ENCODE data around the gene BMPR1B. TPM values are rescaled to one million over a fixed set of nuclear protein-coding genes. Genes with fewer than 3 reads are reported as not detected.
"Not testable (repeated sequence)": the region's sequence is repeated elsewhere in the genome, so short reads cannot be mapped to it uniquely, and the experiment has no call there.

Gene BMPR1B
- total RNA-seq, 2 experiments from 2014 or later: not detected

DNA sequence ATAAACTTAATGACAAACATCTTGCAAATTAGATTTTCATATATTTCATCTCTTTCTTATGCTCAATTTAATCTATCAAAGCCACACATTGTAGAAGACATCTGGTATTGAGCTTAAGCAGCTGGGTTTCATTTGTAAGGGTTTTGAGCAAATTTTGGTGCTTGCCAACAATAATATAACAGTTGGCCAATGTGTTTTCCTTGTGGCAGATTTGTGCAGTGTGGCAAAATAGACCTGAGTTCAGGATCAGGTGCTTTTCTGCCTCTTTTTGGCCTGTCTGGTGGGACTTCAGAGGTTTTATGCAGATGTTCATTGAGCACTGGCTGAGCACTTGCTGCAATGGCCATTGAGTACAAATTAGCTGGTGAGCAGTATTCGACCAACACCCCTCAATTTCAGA, 301.9 kb downstream of the BMPR1B start:
- Mint-ChIP-seq H3K27me3 (no peaks in the 10 kb centered on the region), H3K4me3 (no peak overlapping the region), H3K27ac (no peak overlapping the region), H3K9me3 (ENCODE audit: low read depth) (no peaks in the 10 kb centered on the region), H3K4me1 (peaks cover 3% of the 10 kb centered on the region), H3K36me3 (ENCODE audit: low read depth) (no peaks in the 10 kb centered on the region)
- POLR2A ChIA-PET: no interaction called here
- no peak for DNase-seq
- ATAC-seq: no peak
- CTCF ChIA-PET: interaction anchor here (0.8 kb wide), 1 partner anchor 211 kb away, joined by 3 read pairs; no protein-coding TSS in a partner anchor
- intact Hi-C loops (cut with DNase I, micrococcal nuclease): no loop called here

DNA sequence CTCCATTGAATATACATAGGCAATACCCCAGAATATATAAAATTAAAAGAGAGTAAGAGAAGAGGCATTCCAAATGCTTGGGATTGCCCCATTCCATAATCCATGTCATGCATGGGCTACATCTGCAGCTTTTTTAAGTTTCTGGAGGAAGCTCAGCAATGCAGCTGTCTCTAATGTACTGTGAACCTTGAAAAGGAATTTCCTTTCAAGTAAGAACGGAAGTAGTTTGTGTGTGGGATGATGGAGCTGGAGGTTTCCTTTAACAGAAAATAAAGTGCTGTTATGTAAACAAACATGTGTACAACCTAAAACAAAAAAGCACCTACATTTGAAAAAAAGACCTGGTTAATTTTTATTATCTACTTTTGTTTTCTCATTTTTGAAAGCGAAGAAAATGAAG, 303.5 kb downstream of the BMPR1B start:
- Mint-ChIP-seq H3K4me1 (peaks cover 3% of the 10 kb centered on the region), H3K9me3 (ENCODE audit: low read depth) (no peaks in the 10 kb centered on the region), H3K27ac (no peak overlapping the region), H3K36me3 (ENCODE audit: low read depth) (no peaks in the 10 kb centered on the region), H3K27me3 (no peaks in the 10 kb centered on the region), H3K4me3 (no peak overlapping the region)
- CTCF ChIA-PET: no interaction called here
- intact Hi-C loops (cut with DNase I, micrococcal nuclease): no loop called here
- POLR2A ChIA-PET: no interaction called here
- no peak for DNase-seq
- no peak for ATAC-seq

DNA sequence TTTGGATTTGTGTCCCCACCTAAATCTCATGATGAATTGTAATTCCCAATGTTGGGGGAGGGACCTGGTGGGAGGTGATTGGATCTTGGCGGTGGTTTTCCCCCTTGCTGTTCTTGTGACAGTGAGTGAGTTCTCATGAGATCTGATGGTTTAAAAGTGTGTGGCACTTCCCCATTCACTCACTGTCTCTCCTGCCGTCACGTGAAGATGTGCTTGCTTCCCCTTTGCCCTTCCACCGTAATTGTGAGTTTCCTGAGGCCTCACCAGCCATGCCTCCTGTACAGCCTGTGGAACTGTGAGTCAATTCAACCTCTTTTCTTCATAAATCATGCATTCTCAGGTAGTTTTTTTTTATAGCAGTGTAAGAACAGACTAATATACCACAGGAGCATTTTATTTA, 304.0 kb downstream of the BMPR1B start:
- H3K27me3 Mint-ChIP-seq; H3K4me1 Mint-ChIP-seq; CTCF ChIA-PET; H3K27ac Mint-ChIP-seq; H3K9me3 Mint-ChIP-seq (ENCODE audit: low read depth); POLR2A ChIA-PET; H3K36me3 Mint-ChIP-seq (ENCODE audit: low read depth); H3K4me3 Mint-ChIP-seq; intact Hi-C loops (cut with DNase I, micrococcal nuclease); ATAC-seq; DNase-seq: not testable (repeated sequence)

DNA sequence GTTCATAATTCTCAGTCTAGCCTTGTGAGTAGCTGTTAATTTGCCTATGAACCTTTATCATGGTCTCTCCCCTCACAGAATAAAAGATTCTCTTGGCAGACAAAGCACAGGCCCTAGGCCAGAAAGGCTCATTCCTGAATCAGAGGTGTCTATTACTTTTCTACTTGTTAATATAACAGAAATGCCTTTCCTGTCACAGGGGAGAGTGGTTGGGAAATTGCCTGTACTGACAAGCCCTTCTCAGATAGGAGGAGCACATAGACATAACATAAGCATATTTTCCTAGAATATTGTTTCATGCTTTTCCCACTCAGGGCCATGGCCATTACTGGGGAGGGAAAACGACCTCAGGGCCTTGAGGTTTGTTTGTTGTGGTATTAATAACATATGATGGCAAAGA, 308.3 kb downstream of the BMPR1B start:
- H3K9me3 Mint-ChIP-seq (ENCODE audit: low read depth): no peaks in the 10 kb centered on the region
- no peaks in the 10 kb centered on the region for H3K36me3 Mint-ChIP-seq (ENCODE audit: low read depth)
- no peaks in the 10 kb centered on the region for H3K27me3 Mint-ChIP-seq
- POLR2A ChIA-PET: no interaction called here
- DNase-seq: no peak
- no peak overlapping the region for H3K27ac Mint-ChIP-seq
- CTCF ChIA-PET: no interaction called here
- H3K4me1 Mint-ChIP-seq: peaks cover 8% of the 10 kb centered on the region
- intact Hi-C loops (cut with DNase I, micrococcal nuclease): no loop called here
- H3K4me3 Mint-ChIP-seq: no peak overlapping the region
- no peak for ATAC-seq

DNA sequence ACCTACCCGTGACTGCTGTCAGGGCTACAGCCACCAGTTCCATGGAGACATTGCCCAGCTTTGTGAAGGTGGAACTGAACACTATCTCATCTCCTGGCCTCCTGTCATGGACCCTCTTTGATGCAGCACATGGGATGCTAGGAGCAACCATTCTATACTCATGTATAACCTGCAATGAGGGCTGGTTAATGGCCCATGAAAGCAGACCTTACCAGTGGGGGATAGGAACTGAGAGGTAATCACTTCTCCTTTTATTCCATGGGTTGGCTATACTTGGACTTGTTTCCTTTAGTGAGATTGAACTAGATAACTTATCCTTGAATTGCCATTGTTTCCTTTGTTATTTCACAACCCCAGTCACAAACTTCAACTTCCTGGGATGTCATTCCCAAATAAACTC, 310.6 kb downstream of the BMPR1B start:
- intact Hi-C loops (cut with DNase I, micrococcal nuclease): no loop called here
- Mint-ChIP-seq H3K27me3 (no peaks in the 10 kb centered on the region), H3K9me3 (ENCODE audit: low read depth) (no peaks in the 10 kb centered on the region), H3K4me3 (no peak overlapping the region), H3K36me3 (ENCODE audit: low read depth) (no peaks in the 10 kb centered on the region), H3K4me1 (peaks cover 6% of the 10 kb centered on the region), H3K27ac (no peak overlapping the region)
- CTCF ChIA-PET: no interaction called here
- POLR2A ChIA-PET: no interaction called here
- DNase-seq: no peak
- no peak for ATAC-seq

DNA sequence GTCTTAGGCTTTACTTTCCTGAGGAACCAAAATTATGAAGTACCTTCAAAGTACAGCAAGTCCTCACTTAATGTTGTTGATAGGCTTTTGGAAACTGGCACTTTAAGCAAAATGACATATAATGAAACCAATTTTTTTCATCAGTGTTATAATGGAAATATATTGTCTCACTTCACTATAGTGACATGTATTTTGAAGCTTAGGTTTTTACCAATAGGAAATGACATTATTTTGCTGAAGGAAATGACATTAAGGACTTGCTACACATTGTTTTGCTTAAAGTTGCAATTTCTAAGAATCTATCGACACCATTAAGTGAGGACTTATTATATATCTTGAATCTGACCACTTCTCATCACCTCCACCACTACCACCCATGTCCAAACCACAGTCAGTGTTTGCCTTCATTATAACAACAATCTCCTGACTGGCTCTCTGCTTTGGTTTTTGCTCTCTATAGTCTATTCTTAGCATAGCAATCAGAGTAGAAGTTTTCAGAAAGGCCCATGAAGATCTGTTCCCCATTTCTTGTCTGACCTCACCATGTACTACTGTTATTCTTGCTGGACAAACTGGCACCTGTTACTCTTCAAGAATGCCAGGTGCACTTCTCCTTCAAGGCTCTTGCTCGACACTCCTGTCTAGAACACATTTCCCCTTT, 311.2 kb downstream of the BMPR1B start:
- CTCF ChIA-PET: no interaction called here
- H3K9me3 Mint-ChIP-seq (ENCODE audit: low read depth): no peaks in the 10 kb centered on the region
- DNase-seq (no peak), ATAC-seq (peak; percentile 51)
- intact Hi-C loops (cut with DNase I, micrococcal nuclease): no loop called here
- H3K27ac Mint-ChIP-seq: no peak overlapping the region
- no peaks in the 10 kb centered on the region for H3K27me3 Mint-ChIP-seq
- no peaks in the 10 kb centered on the region for H3K36me3 Mint-ChIP-seq (ENCODE audit: low read depth)
- POLR2A ChIA-PET: no interaction called here
- H3K4me3 Mint-ChIP-seq: no peak overlapping the region
- H3K4me1 Mint-ChIP-seq: peaks cover 6% of the 10 kb centered on the region

DNA sequence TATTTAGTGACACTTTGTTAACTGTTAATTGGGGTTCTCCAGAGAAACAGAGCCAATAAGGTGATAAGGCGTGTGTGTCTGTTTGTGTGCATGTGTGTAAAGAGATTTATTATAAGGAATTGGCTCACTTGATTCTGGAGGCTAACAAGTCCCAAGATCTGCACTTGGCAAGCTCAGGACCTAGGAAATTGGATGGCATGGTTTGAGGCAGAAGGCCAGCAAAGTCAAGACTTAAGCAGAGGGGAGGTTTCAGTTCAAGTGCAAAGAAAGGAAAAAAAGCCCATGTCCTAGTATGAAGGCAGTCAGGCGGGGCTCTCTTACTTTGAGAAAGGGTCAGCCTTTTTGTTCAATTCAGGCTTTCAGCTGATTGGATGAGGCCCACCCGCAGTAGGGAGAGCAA, 314.1 kb downstream of the BMPR1B start:
- peaks cover 6% of the 10 kb centered on the region for H3K4me1 Mint-ChIP-seq

DNA sequence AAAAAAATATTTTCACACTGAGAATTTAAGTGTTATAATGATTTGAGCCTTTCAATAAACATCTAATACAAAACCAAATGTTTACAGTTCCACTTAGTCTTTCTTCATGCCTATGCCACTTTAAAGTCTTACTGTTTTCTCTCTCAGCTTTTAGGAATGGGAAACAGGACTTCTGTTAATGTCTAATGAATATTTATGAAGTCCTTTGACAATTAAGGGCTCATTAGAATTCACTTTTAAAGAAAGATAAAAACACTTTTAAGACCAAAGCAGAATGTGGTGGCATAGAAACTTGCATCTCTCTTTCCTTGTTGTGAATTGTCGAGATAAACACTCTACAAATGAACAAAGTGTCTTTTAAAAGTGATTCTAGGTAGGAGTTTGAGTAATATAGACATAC, 315.9 kb downstream of the BMPR1B start:
- ChIA-PET CTCF (no interaction called here), POLR2A (no interaction called here)
- DNase-seq (no peak), ATAC-seq (no peak)
- no peaks in the 10 kb centered on the region for H3K27me3 Mint-ChIP-seq
- intact Hi-C loops (cut with DNase I, micrococcal nuclease): no loop called here
- H3K27ac Mint-ChIP-seq: no peak overlapping the region
- no peaks in the 10 kb centered on the region for H3K36me3 Mint-ChIP-seq (ENCODE audit: low read depth)
- H3K4me3 Mint-ChIP-seq: no peak overlapping the region
- H3K9me3 Mint-ChIP-seq (ENCODE audit: low read depth): no peaks in the 10 kb centered on the region
- peaks cover 6% of the 10 kb centered on the region for H3K4me1 Mint-ChIP-seq

More for the DNA sequence above, 314.1 kb downstream of the BMPR1B start:
- no peaks in the 10 kb centered on the region for H3K27me3 Mint-ChIP-seq
- no peak overlapping the region for H3K27ac Mint-ChIP-seq
- intact Hi-C loops (cut with DNase I, micrococcal nuclease): no loop called here
- ATAC-seq: no peak
- CTCF ChIA-PET: no interaction called here
- no peak overlapping the region for H3K4me3 Mint-ChIP-seq
- POLR2A ChIA-PET: no interaction called here
- H3K9me3 Mint-ChIP-seq (ENCODE audit: low read depth): no peaks in the 10 kb centered on the region
- DNase-seq: no peak
- H3K36me3 Mint-ChIP-seq (ENCODE audit: low read depth): no peaks in the 10 kb centered on the region

DNA sequence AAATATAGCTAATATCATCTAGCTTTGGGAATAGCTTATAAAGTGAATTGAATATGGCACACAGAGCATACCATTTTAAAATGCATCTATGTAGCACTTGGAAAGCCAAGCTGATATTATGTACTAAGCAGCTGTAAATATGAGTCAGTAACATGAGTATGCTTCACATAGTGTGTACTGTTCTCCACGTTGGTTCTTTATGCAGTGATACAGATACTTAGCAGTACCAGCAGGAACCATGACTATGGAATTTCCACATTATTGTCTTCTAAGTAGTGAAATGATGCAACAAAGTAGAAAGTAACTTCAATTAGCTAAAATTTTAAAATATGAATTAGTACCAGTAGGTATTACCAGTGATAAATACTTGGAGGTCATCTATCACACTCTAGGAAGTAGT, 320.1 kb downstream of the BMPR1B start:
- no peaks in the 10 kb centered on the region for H3K27me3 Mint-ChIP-seq
- ChIA-PET CTCF (interaction anchor here (2.3 kb wide), 1 partner anchor 15 kb away, joined by 5 read pairs; no protein-coding TSS in a partner anchor), POLR2A (no interaction called here)
- DNase-seq (no peak), ATAC-seq (no peak)
- intact Hi-C loops (cut with DNase I, micrococcal nuclease): no loop called here
- no peaks in the 10 kb centered on the region for H3K9me3 Mint-ChIP-seq (ENCODE audit: low read depth)
- no peaks in the 10 kb centered on the region for H3K4me1 Mint-ChIP-seq
- no peaks in the 10 kb centered on the region for H3K36me3 Mint-ChIP-seq (ENCODE audit: low read depth)
- H3K4me3 Mint-ChIP-seq: no peak overlapping the region
- H3K27ac Mint-ChIP-seq: no peak overlapping the region

DNA sequence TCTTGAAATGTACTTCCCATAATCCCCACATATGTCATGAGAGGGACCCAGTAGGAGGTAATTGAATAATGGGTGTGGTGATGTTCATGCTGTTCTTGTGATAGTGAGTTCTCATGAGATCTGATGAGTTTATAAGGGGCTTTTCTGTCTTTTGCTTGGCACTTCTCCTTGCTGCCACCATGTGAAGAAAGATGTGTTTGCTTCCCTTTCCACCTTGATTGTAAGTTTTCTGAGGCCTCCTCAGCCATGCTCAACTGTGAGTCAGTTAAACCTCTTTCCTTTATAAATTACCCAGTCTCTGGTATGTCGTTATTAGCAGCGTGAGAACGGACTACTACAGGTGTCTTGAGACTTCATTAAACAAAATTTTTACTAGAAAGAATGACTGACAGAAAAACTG, 323.2 kb downstream of the BMPR1B start:
- ATAC-seq (no peak), DNase-seq (no peak)
- intact Hi-C loops (cut with DNase I, micrococcal nuclease): no loop called here
- CTCF ChIA-PET: interaction anchor here (0.6 kb wide), 1 partner anchor 132 kb away, joined by 3 read pairs; no protein-coding TSS in a partner anchor
- no peak overlapping the region for H3K4me3 Mint-ChIP-seq
- H3K36me3 Mint-ChIP-seq (ENCODE audit: low read depth): no peaks in the 10 kb centered on the region
- POLR2A ChIA-PET: no interaction called here
- no peak overlapping the region for H3K27ac Mint-ChIP-seq
- peaks cover 10% of the 10 kb centered on the region for H3K4me1 Mint-ChIP-seq
- no peaks in the 10 kb centered on the region for H3K27me3 Mint-ChIP-seq
- H3K9me3 Mint-ChIP-seq (ENCODE audit: low read depth): no peaks in the 10 kb centered on the region

DNA sequence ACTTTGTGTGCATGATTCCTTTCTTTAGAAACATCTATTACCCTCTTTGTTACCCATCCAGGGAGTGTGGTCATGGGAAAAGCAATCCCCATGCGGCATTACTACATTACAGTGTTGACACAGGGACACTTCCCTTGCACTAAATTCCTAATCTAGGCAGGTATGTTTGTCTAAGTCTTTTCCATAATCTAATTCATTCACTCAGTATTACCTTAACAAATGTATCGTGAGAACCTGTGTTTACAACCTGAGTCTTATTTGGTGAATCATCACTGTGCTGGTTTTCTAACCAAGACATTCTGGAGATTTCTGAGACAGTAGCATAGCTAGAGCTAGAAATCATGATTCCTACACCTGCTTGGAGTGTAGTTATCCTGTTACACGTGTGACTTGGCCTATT, 326.8 kb downstream of the BMPR1B start:
- intact Hi-C loops (cut with DNase I, micrococcal nuclease): no loop called here
- POLR2A ChIA-PET: no interaction called here
- no peaks in the 10 kb centered on the region for H3K9me3 Mint-ChIP-seq (ENCODE audit: low read depth)

DNA sequence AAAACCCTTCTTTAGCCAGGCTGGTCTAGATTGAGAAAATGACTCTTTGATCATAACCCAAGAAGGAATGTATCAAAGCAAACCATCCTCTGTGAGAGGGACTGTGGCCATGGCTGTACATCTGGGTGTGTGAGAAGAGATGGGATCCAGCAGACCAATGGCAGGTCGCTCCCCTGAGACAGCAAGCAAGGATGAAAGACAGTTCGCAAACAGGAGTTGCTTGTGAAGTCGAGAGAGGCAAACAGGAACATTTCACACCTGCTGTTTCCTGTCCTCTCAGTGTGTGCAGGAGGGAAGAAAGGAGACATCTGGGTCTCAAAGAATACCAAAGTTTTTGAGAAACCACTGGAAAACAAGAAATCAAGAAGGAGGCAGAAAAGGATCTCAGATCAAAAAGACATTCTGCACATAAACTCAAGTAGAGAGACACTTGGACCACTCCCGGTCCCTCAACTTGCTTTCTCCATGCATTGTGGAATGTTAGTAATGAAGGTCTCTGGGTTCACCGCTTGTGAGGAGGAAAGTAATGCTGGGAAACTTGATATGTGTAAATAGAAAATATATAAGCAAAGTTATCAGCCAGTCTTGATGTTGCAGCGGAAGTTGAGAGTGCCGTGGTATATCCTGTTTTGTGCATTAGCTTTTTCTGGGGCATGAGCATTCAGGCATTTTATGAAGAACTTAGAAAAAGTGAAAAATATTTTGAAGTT, 327.5 kb downstream of the BMPR1B start:
- ATAC-seq: no peak
- intact Hi-C loops (cut with DNase I, micrococcal nuclease): no loop called here
- H3K27me3 Mint-ChIP-seq: no peaks in the 10 kb centered on the region
- H3K4me1 Mint-ChIP-seq: peaks cover 17% of the 10 kb centered on the region
- H3K4me3 Mint-ChIP-seq: no peak overlapping the region
- H3K36me3 Mint-ChIP-seq (ENCODE audit: low read depth): no peaks in the 10 kb centered on the region
- H3K27ac Mint-ChIP-seq: peak overlapping the region; percentile 59
- no peak for DNase-seq
- CTCF ChIA-PET: no interaction called here
- no peaks in the 10 kb centered on the region for H3K9me3 Mint-ChIP-seq (ENCODE audit: low read depth)
- POLR2A ChIA-PET: no interaction called here

More for the DNA sequence above, 326.8 kb downstream of the BMPR1B start:
- Mint-ChIP-seq H3K4me3 (no peak overlapping the region), H3K4me1 (peaks cover 17% of the 10 kb centered on the region), H3K36me3 (ENCODE audit: low read depth) (no peaks in the 10 kb centered on the region), H3K27me3 (no peaks in the 10 kb centered on the region), H3K27ac (no peak overlapping the region)
- CTCF ChIA-PET: no interaction called here
- DNase-seq: no peak
- no peak for ATAC-seq
